Right lobe of liver (tissue), 4 donors: Measurements from ENCODE around the gene DDTL.

Experiments
- POLR2A ChIP-seq: fragments of 450-650 bp; IDR thresholded peaks from one replicate; pipeline ENCODE4 v1.6.1; 2017; ENCODE audit warnings: antibody characterized with exemption, mild to moderate bottlenecking
- TF ChIP-seq, protein P1 (sequence below), 4 donors: fragments of 200-600 bp in 3 of 4; fragments of 450-650 bp in 1 of 4; IDR thresholded peaks; one replicate each; pipeline versions ENCODE4 v1.5.1 to v1.8.0; 2016 to 2022; ENCODE audit warnings: antibody characterized with exemption in 4 of 4, mild to moderate bottlenecking in 2 of 4
- donor health status: DM: no; HTN: no; CAD: no.
- donor health status: DM: no; HTN: no; CAD: no.
- donor health status: DM: no; HTN: yes; CAD: no.

DNA sequence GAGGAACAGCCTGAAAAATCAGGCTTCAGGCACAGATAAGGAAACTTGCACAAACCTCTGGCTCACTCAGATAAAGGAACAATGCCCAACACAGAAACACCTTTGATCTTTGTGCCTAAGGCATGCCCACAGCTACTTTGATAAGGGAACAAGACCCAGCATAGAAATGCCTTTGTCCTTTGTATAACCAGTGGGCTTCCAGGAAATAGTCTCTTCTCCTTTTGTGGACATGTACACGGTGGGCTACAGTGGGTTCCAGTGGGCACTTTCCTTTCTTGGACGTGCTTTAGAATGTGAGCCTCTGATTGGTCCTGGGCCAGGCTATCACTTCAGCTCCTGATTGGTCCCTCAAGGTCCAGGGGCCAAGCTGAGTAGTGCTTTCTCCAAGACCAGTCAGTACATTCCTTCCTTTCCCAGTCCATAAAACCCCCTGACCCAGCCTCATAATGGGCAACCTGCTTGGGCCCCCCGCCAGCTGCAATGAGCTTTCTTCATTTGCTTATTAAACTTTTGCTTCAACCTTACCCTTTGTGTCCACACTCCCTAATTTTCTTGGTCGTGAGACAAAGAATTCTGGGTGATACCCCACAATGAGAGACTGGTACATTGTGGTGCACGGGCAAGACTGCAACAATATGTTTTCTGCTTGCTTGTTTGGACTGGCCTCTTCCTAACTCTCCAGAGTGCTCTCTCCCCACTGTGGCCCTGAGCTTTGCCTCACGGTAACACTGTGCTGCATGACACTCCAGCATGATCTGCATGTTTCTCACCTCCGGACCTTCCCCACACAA lies 42.7 kb downstream of the DDTL start:
- TF ChIP-seq, protein P1, sequence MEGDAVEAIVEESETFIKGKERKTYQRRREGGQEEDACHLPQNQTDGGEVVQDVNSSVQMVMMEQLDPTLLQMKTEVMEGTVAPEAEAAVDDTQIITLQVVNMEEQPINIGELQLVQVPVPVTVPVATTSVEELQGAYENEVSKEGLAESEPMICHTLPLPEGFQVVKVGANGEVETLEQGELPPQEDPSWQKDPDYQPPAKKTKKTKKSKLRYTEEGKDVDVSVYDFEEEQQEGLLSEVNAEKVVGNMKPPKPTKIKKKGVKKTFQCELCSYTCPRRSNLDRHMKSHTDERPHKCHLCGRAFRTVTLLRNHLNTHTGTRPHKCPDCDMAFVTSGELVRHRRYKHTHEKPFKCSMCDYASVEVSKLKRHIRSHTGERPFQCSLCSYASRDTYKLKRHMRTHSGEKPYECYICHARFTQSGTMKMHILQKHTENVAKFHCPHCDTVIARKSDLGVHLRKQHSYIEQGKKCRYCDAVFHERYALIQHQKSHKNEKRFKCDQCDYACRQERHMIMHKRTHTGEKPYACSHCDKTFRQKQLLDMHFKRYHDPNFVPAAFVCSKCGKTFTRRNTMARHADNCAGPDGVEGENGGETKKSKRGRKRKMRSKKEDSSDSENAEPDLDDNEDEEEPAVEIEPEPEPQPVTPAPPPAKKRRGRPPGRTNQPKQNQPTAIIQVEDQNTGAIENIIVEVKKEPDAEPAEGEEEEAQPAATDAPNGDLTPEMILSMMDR (IDR thresholded peaks at IDR 0.05), result no peak
- TF ChIP-seq POLR2A, result no peak
